CD4-positive, CD25-positive, alpha-beta regulatory T cell (primary cell): ENCODE measurements around the gene RHEB. TPM values are rescaled to one million over a fixed set of nuclear protein-coding genes. Genes with fewer than 3 reads are reported as not detected.

ENCODE experiments used
- ATAC-seq, 2 donors: fragments of 150-1000 bp; cut with Tn5 transposase; one replicate each; pipeline ENCODE4 v1.10.0; 2021; ENCODE audit warnings: low read depth in 2 of 2, moderate number of reproducible peaks in 2 of 2, moderate library complexity in 1 of 2
- DNase-seq, 3 donors: peaks; one replicate each; pipeline versions ENCODE4 v3.0.0 to v3.0.0-alpha.2; 2012 to 2022; ENCODE audit warnings: mixed read lengths in 1 of 3
- H3K27ac ChIP-seq: one replicate; pipeline ENCODE4 v1.7.0; 2013; ENCODE audit warnings: mild to moderate bottlenecking, low read length; ENCODE audit not compliant: insufficient read depth, poor library complexity, severe bottlenecking
- H3K27me3 ChIP-seq: one replicate; pipeline ENCODE4 v1.7.0; 2013; ENCODE audit warnings: low read length; ENCODE audit not compliant: control insufficient read depth, insufficient read depth
- H3K36me3 ChIP-seq: one replicate; pipeline ENCODE4 v1.7.0; 2013; ENCODE audit warnings: mild to moderate bottlenecking, low read length, moderate library complexity; ENCODE audit not compliant: control insufficient read depth, insufficient read depth
- H3K4me1 ChIP-seq: 2 replicates; pipeline ENCODE4 v1.7.0; 2013; ENCODE audit warnings: mild to moderate bottlenecking, low read length; ENCODE audit not compliant: insufficient read depth, control insufficient read depth, poor library complexity, severe bottlenecking
- H3K4me3 ChIP-seq: one replicate; pipeline ENCODE4 v1.7.0; 2013; ENCODE audit warnings: low read depth, mild to moderate bottlenecking, low read length, moderate library complexity
- H3K9me3 ChIP-seq, 2 experiments: 1 replicate in 1 of 2; 2 replicates in 1 of 2; pipeline ENCODE4 v1.7.0; 2013; ENCODE audit warnings: low read length in 2 of 2, mild to moderate bottlenecking in 1 of 2, moderate library complexity in 1 of 2; ENCODE audit not compliant: control insufficient read depth in 2 of 2
- H3K27ac Mint-ChIP-seq, 3 donors: one replicate each; pipeline ENCODE4 v1.8.0; 2020 to 2022; ENCODE audit warnings: mild to moderate bottlenecking in 3 of 3, mixed read lengths in 3 of 3, moderate library complexity in 2 of 3
- H3K27me3 Mint-ChIP-seq: one replicate; pipeline ENCODE4 v1.8.0; 2022; ENCODE audit warnings: mild to moderate bottlenecking, mixed read lengths
- H3K36me3 Mint-ChIP-seq: one replicate; pipeline ENCODE4 v1.8.0; 2020; ENCODE audit warnings: mixed read lengths
- H3K4me1 Mint-ChIP-seq, 4 donors: one replicate each; pipeline ENCODE4 v1.8.0; 2020 to 2022; ENCODE audit warnings: mixed read lengths in 4 of 4, mild to moderate bottlenecking in 1 of 4
- H3K4me3 Mint-ChIP-seq, 4 donors: one replicate each; pipeline ENCODE4 v1.8.0; 2020 to 2022; ENCODE audit warnings: mild to moderate bottlenecking in 4 of 4, mixed read lengths in 4 of 4, moderate library complexity in 3 of 4
- H3K9me3 Mint-ChIP-seq, 7 donors: one replicate each; pipeline ENCODE4 v1.8.0; 2020 to 2022; ENCODE audit warnings: mixed read lengths in 7 of 7, mild to moderate bottlenecking in 3 of 7, moderate library complexity in 2 of 7
- polyA plus RNA-seq, 4 donors: library from polyadenylated mRNA; unstranded; fragments of 300-500 nt; fragmentation: Illumina TruSeq; gene quantifications; one replicate each; pipeline ENCODE4 v1.2.3, GENCODE V29; 2021
- total RNA-seq: library from RNA; stranded (reverse); gene quantifications from one replicate; pipeline ENCODE4 v1.2.3, GENCODE V29; 2022

RHEB gene
- total and polyA plus RNA-seq, 5 donors from 2014 or later, result 51.3 to 72.6 (median 65.3) TPM

- no peaks in the 10 kb centered on the region for H3K36me3 Mint-ChIP-seq
- no peaks in the 10 kb centered on the region for H3K9me3 ChIP-seq
- H3K27ac ChIP-seq, result no peak overlapping the region
- peaks cover 6% of the 10 kb centered on the region for H3K4me1 ChIP-seq
- H3K4me3 Mint-ChIP-seq, result peak overlapping the region in 1 of 4 donors; percentile 32
- peaks cover 0 to 1% (median 0%) of the 10 kb centered on the region in 7 donors for H3K9me3 Mint-ChIP-seq
- no peaks in the 10 kb centered on the region for H3K27me3 Mint-ChIP-seq
- H3K27ac Mint-ChIP-seq, result peak overlapping the region in 1 of 3 donors; percentile 72
- no peaks in the 10 kb centered on the region for H3K27me3 ChIP-seq
- DNase-seq (no peak), ATAC-seq (no peak)
- peaks cover 38 to 92% (median 66%) of the 10 kb centered on the region in 4 donors for H3K4me1 Mint-ChIP-seq
- no peak overlapping the region for H3K4me3 ChIP-seq
- no peaks in the 10 kb centered on the region for H3K36me3 ChIP-seq
Observed at GRCh38 chr7:151498495-151498894, 21.2 kb downstream of the RHEB start.

DNA sequence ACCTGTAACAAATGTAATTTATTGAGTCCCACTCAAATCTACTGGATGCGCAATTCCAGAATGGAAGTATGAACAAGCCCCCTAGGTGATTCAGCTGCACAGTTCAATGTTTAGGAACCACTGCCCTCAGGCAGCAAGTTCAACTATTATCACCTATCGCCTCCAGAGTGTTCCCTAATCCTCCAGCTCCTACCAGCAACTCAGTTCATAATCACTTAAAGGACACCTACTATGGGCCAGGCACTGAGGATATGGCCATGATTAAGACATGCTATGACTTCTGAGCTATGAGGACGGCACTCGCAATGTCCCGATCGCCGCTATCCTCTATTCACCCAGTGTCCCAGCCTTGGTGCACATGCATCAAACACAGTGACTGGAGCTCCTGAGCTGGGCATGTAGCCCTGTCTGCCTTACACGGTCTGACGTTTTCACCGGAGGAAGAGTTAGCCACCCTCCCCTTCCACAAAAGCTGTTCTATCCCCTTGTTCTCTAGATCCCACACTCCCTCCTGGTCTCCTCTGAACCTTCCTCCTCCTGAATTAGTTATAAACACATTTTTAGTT, 22.3 kb downstream of the RHEB start:
- Mint-ChIP-seq H3K27me3 (no peaks in the 10 kb centered on the region), H3K4me3 (no peak overlapping the region), H3K36me3 (peaks cover 4% of the 10 kb centered on the region), H3K9me3 (peaks cover 0 to 1% (median 0%) of the 10 kb centered on the region in 7 donors), H3K4me1 (peaks cover 43 to 86% (median 64%) of the 10 kb centered on the region in 4 donors), H3K27ac (peak overlapping the region in 1 of 3 donors; percentile 34)
- no peak overlapping the region for H3K4me3 ChIP-seq
- ATAC-seq (no peak), DNase-seq (no peak)
- H3K4me1 ChIP-seq, result peaks cover 6% of the 10 kb centered on the region
- no peaks in the 10 kb centered on the region for H3K9me3 ChIP-seq
- no peak overlapping the region for H3K27ac ChIP-seq
- no peaks in the 10 kb centered on the region for H3K27me3 ChIP-seq
- no peaks in the 10 kb centered on the region for H3K36me3 ChIP-seq

DNA sequence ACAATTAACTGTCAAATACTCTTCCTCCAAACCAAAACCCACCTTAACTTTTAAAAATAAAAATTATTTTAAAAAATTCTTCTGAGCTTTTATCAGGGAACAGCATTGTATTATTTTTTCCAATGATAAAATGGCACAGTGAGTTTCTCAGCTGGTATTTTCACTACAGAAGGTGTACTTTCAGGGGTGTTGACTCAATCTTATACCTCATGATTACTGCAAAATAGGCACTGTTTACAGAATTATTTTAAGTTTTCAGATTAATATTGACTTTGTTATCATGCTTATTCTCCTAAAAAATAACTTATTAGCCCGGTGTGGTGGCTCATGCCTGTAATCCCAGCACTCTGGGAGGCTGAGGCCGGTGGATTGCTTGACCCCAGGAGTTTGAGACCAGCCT, 24.3 kb downstream of the RHEB start:
- H3K4me3 Mint-ChIP-seq, result no peak overlapping the region
- Histone ChIP-seq H3K9me3 (no peaks in the 10 kb centered on the region), H3K27ac (no peak overlapping the region), H3K27me3 (no peaks in the 10 kb centered on the region), H3K4me3 (no peak overlapping the region), H3K36me3 (peaks cover 6% of the 10 kb centered on the region), H3K4me1 (peaks cover 6% of the 10 kb centered on the region)
- peaks cover 5% of the 10 kb centered on the region for H3K36me3 Mint-ChIP-seq
- ATAC-seq (no peak), DNase-seq (no peak)
- no peaks in the 10 kb centered on the region for H3K9me3 Mint-ChIP-seq
- no peaks in the 10 kb centered on the region for H3K27me3 Mint-ChIP-seq
- no peak overlapping the region for H3K27ac Mint-ChIP-seq
- H3K4me1 Mint-ChIP-seq, result peaks cover 32 to 77% (median 59%) of the 10 kb centered on the region in 4 donors

- peaks cover 10% of the 10 kb centered on the region for H3K36me3 Mint-ChIP-seq
- H3K27ac Mint-ChIP-seq, result peak overlapping the region in 2 of 3 donors; percentile 52 to 91
- peaks cover 6% of the 10 kb centered on the region for H3K4me1 ChIP-seq
- H3K27me3 ChIP-seq, result no peaks in the 10 kb centered on the region
- H3K4me3 Mint-ChIP-seq, result no peak overlapping the region
- H3K36me3 ChIP-seq, result peaks cover 14% of the 10 kb centered on the region
- H3K27ac ChIP-seq, result no peak overlapping the region
- H3K4me3 ChIP-seq, result no peak overlapping the region
- DNase-seq (no peak), ATAC-seq (no peak)
- no peaks in the 10 kb centered on the region for H3K9me3 ChIP-seq
- no peaks in the 10 kb centered on the region for H3K27me3 Mint-ChIP-seq
- H3K9me3 Mint-ChIP-seq, result no peaks in the 10 kb centered on the region
- peaks cover 27 to 71% (median 55%) of the 10 kb centered on the region in 4 donors for H3K4me1 Mint-ChIP-seq
Observed at GRCh38 chr7:151494298-151495284, 25.1 kb downstream of the RHEB start.

DNA sequence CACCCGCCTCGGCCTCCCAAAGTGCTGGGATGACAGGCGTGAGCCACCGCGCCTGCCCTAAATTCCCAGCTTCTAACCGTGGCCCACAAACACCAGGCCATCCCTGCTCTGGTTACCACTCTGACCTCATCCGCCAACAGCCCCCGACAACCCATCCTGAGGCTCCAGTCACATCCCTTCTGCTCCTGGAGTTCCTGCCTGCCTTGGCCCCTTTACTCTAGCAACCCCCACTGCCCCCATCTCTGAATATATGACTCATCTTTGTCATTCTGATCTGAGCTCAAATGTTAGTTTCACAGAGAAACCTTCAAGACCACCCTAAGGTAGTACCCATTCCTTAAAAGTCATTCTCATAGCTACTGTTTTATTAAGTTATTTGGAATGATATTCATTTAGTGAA, 26.6 kb downstream of the RHEB start:
- no peak overlapping the region for H3K27ac ChIP-seq
- no peaks in the 10 kb centered on the region for H3K9me3 ChIP-seq
- no peak overlapping the region for H3K4me3 Mint-ChIP-seq
- no peaks in the 10 kb centered on the region for H3K9me3 Mint-ChIP-seq
- no peaks in the 10 kb centered on the region for H3K27me3 ChIP-seq
- no peak for ATAC-seq
- H3K4me3 ChIP-seq, result no peak overlapping the region
- DNase-seq, result no peak
- peaks cover 6% of the 10 kb centered on the region for H3K4me1 ChIP-seq
- H3K36me3 Mint-ChIP-seq, result peaks cover 22% of the 10 kb centered on the region
- no peak overlapping the region for H3K27ac Mint-ChIP-seq
- H3K27me3 Mint-ChIP-seq, result no peaks in the 10 kb centered on the region
- peaks cover 27 to 70% (median 45%) of the 10 kb centered on the region in 4 donors for H3K4me1 Mint-ChIP-seq
- H3K36me3 ChIP-seq, result peaks cover 29% of the 10 kb centered on the region

DNA sequence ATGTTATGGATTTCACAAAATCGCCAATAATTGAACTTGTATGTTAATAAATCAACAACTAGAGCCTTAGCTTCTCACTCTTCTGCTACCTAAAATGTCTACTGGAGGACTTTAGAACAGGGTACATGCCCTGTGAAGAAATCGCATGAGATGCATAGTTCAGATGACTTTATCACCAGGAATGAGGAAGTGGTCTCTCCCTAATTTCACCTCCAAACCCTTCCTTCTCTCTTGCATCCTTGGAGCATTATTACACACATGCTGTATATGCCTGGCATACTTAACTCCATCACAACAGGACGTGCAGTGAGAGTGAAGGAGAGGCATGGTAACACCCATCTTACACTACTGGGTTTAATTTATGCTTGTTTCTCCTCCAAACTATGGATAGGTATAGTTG, 27.8 kb downstream of the RHEB start:
- H3K36me3 ChIP-seq, result peaks cover 41% of the 10 kb centered on the region
- H3K27ac Mint-ChIP-seq, result no peak overlapping the region
- H3K4me1 ChIP-seq, result peaks cover 6% of the 10 kb centered on the region
- no peaks in the 10 kb centered on the region for H3K27me3 Mint-ChIP-seq
- H3K27ac ChIP-seq, result no peak overlapping the region
- ATAC-seq (no peak), DNase-seq (no peak)
- no peaks in the 10 kb centered on the region for H3K9me3 Mint-ChIP-seq
- H3K4me3 ChIP-seq, result no peak overlapping the region
- H3K27me3 ChIP-seq, result no peaks in the 10 kb centered on the region
- H3K36me3 Mint-ChIP-seq, result peaks cover 28% of the 10 kb centered on the region
- H3K4me3 Mint-ChIP-seq, result no peak overlapping the region
- peaks cover 23 to 58% (median 36%) of the 10 kb centered on the region in 4 donors for H3K4me1 Mint-ChIP-seq
- H3K9me3 ChIP-seq, result no peaks in the 10 kb centered on the region

DNA sequence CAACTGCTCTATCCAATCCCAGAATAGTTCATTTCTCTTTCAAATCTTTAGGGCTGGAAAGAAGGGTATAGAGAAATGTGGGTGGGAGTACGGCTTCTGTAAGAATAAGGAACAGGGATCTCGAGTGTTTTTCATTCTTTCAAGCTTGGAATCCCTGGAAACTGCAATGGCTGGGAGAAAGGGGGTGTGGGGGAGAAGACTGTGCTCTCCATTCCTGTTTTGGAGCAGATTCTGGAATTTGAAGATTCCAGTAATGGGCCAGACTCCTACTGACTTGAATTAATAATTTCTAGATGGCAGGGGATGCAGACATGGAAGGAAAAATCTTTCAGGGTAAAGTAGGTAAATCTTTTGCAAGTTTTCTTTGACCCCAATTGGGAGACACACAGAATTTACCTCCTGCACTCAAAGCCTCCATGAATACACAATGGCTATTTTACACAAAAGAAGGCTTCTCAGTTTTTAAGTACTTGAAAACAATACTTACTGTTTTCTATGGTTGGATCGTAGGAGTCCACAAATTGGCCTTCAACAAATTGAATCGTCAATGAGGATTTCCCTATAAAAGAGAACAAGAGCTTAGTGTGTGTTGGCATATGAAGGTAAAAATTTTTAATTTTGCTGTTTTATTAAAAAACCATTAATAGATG, 29.1 kb downstream of the RHEB start:
- H3K27me3 ChIP-seq, result no peaks in the 10 kb centered on the region
- peaks cover 54% of the 10 kb centered on the region for H3K36me3 ChIP-seq
- ATAC-seq, result no peak
- no peaks in the 10 kb centered on the region for H3K4me1 ChIP-seq
- no peaks in the 10 kb centered on the region for H3K9me3 ChIP-seq
- no peak for DNase-seq
- H3K9me3 Mint-ChIP-seq, result no peaks in the 10 kb centered on the region
- H3K27me3 Mint-ChIP-seq, result no peaks in the 10 kb centered on the region
- H3K4me3 Mint-ChIP-seq, result no peak overlapping the region
- H3K27ac Mint-ChIP-seq, result peak overlapping the region in 2 of 3 donors; percentile 2 to 3
- H3K36me3 Mint-ChIP-seq, result peaks cover 35% of the 10 kb centered on the region
- H3K4me3 ChIP-seq, result no peak overlapping the region
- H3K4me1 Mint-ChIP-seq, result peaks cover 17 to 48% (median 34%) of the 10 kb centered on the region in 4 donors
- H3K27ac ChIP-seq, result no peak overlapping the region
